Loucy (cell line): ENCODE measurements around the gene SPTB.

Source experiments
- EZH2phosphoT487 ChIP-seq: fragments of 200-600 bp; IDR thresholded peaks from 2 replicates; pipeline ENCODE4 v1.6.1; 2018; ENCODE audit warnings: antibody characterized with exemption, mild to moderate bottlenecking, moderate library complexity, borderline replicate concordance
- TF ChIP-seq, protein P1 (sequence below): fragments of 200-600 bp; sonication (generic); conservative IDR thresholded peaks from 2 replicates; pipeline ENCODE4 v1.5.1; 2014; ENCODE audit warnings: mild to moderate bottlenecking, antibody characterized with exemption, low read length

DNA sequence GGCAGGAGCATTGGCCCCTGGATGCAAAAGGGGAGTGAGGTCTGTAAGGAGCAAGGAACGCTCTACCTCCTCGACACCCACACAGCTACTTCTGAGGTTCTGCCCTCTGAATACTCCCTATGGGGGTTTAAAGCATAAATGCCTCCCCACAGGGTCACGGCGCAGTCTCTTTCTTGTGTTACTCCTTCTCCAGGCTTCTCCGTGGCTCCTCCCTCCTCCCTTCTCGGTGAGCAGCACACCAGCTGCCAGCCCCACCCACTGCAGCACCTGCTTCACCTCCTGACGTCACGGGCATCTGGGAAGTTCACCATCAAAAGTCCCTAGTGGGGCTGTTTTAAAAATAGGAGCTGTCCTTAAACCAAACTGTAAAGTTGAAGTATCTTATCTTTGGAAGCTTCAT is 67.3 kb downstream of the SPTB start:
- TF ChIP-seq, protein P1, sequence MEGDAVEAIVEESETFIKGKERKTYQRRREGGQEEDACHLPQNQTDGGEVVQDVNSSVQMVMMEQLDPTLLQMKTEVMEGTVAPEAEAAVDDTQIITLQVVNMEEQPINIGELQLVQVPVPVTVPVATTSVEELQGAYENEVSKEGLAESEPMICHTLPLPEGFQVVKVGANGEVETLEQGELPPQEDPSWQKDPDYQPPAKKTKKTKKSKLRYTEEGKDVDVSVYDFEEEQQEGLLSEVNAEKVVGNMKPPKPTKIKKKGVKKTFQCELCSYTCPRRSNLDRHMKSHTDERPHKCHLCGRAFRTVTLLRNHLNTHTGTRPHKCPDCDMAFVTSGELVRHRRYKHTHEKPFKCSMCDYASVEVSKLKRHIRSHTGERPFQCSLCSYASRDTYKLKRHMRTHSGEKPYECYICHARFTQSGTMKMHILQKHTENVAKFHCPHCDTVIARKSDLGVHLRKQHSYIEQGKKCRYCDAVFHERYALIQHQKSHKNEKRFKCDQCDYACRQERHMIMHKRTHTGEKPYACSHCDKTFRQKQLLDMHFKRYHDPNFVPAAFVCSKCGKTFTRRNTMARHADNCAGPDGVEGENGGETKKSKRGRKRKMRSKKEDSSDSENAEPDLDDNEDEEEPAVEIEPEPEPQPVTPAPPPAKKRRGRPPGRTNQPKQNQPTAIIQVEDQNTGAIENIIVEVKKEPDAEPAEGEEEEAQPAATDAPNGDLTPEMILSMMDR = no peak
- no peak for TF ChIP-seq EZH2phosphoT487
